Epithelial cell of alveolus of lung (primary cell): ENCODE results near the gene SPPL2C. TPM values are rescaled to one million over a fixed set of nuclear protein-coding genes. Genes with fewer than 3 reads are reported as not detected.

Experiments
- total RNA-seq: library from RNA; depleted of rRNA; stranded (reverse); fragments of >200 nt; gene quantifications from 2 replicates; pipeline ENCODE4 v1.2.1, GENCODE V29; 2015

Gene SPPL2C
- not detected in 2 replicates for total RNA-seq

GRCh38 chr17:45844695-45845375 lies at the start of gene SPPL2C:
Gene SPPL2C (plus strand): TSS chr17:45844881. CDS start chr17:45844907, 26 bp downstream.

GRCh38 chr17:45894022-45894784 lies 49.5 kb downstream of the SPPL2C start, which contains the start of gene MAPT:
Gene MAPT (plus strand): TSS chr17:45894554. CDS start chr17:45962338, 67,784 bp downstream.

Other genes with a start within 250 kb of the SPPL2C start
- gene CRHR1, start 60.6 kb upstream of the SPPL2C start, total RNA-seq: under 0.01 TPM in 1 of 2 replicates, not detected in the other
- 0.52 and 0.56 TPM in 2 replicates for gene MAPT, start 49.7 kb downstream of the SPPL2C start, total RNA-seq
- not detected in 2 replicates for gene STH, start 154.4 kb downstream of the SPPL2C start, total RNA-seq